Mesothelial cell of epicardium (in vitro differentiated cells): ENCODE data around the gene HBZ. TPM values are rescaled to one million over a fixed set of nuclear protein-coding genes. Genes with fewer than 3 reads are reported as not detected.
A peak's percentile ranks its signal among the peaks of the same experiment; 100 is the strongest.

ENCODE experiments used
- DNase-seq, 2 experiments: peaks; one replicate each; pipeline ENCODE4 v3.0.0; 2021; ENCODE audit warnings: low spot score in 2 of 2; ENCODE audit not compliant: unreplicated experiment in 2 of 2
- H3K27ac Mint-ChIP-seq: 2 replicates; pipeline ENCODE4 v1.8.0; 2021; ENCODE audit warnings: mixed read lengths
- H3K27me3 Mint-ChIP-seq: 2 replicates; pipeline ENCODE4 v1.8.0; 2021; ENCODE audit warnings: low read depth, mixed read lengths
- H3K36me3 Mint-ChIP-seq: 2 replicates; pipeline ENCODE4 v1.8.0; 2021; ENCODE audit warnings: mixed read lengths
- H3K4me1 Mint-ChIP-seq: 2 replicates; pipeline ENCODE4 v1.8.0; 2021; ENCODE audit warnings: mixed read lengths
- H3K4me3 Mint-ChIP-seq: 2 replicates; pipeline ENCODE4 v1.8.0; 2021; ENCODE audit warnings: mild to moderate bottlenecking, moderate library complexity, mixed read lengths
- H3K9me3 Mint-ChIP-seq: 2 replicates; pipeline ENCODE4 v1.8.0; 2021; ENCODE audit warnings: mixed read lengths
- CTCF ChIP-seq: fragments of 200-600 bp; sonication (generic); IDR thresholded peaks from one replicate; pipeline ENCODE4 v1.5.0; 2021; ENCODE audit warnings: antibody characterized with exemption; ENCODE audit not compliant: unreplicated experiment
- total RNA-seq: library from RNA; stranded (reverse); gene quantifications from 3 replicates; pipeline ENCODE4 v1.2.1, GENCODE V29; 2021

The HBZ gene
- total RNA-seq, 1 donor from 2014 or later = not detected

- H3K4me3 Mint-ChIP-seq = no peak overlapping the region
Observed at GRCh38 chr16:112153-112840, 40.1 kb upstream of the HBZ start.

GRCh38 chr16:114327-114726 lies 38.1 kb upstream of the HBZ start:
- peaks cover 25% of the 10 kb centered on the region for H3K36me3 Mint-ChIP-seq

More at GRCh38 chr16:112153-112840, 40.1 kb upstream of the HBZ start:
- Mint-ChIP-seq H3K4me1 (no peaks in the 10 kb centered on the region), H3K27me3 (no peaks in the 10 kb centered on the region), H3K36me3 (peaks cover 27% of the 10 kb centered on the region), H3K27ac (no peak overlapping the region), H3K9me3 (no peaks in the 10 kb centered on the region)
- no peak for DNase-seq
- no peak for TF ChIP-seq CTCF

GRCh38 chr16:116015-116414 lies 36.4 kb upstream of the HBZ start:
- Mint-ChIP-seq H3K36me3 (peaks cover 20% of the 10 kb centered on the region), H3K4me3 (no peak overlapping the region), H3K27me3 (no peaks in the 10 kb centered on the region), H3K4me1 (no peaks in the 10 kb centered on the region), H3K9me3 (no peaks in the 10 kb centered on the region), H3K27ac (no peak overlapping the region)
- no peak for DNase-seq
- TF ChIP-seq CTCF = no peak

More at GRCh38 chr16:114327-114726, 38.1 kb upstream of the HBZ start:
- no peak overlapping the region for H3K4me3 Mint-ChIP-seq
- H3K9me3 Mint-ChIP-seq = no peaks in the 10 kb centered on the region
- H3K27me3 Mint-ChIP-seq = no peaks in the 10 kb centered on the region
- no peaks in the 10 kb centered on the region for H3K4me1 Mint-ChIP-seq
- no peak overlapping the region for H3K27ac Mint-ChIP-seq
- DNase-seq = no peak
- TF ChIP-seq CTCF = no peak

GRCh38 chr16:117379-118365 lies 34.8 kb upstream of the HBZ start:
- Mint-ChIP-seq H3K4me1 (no peaks in the 10 kb centered on the region), H3K36me3 (peaks cover 9% of the 10 kb centered on the region), H3K4me3 (no peak overlapping the region), H3K9me3 (no peaks in the 10 kb centered on the region), H3K27me3 (no peaks in the 10 kb centered on the region), H3K27ac (no peak overlapping the region)
- TF ChIP-seq CTCF = peak; percentile 88
- DNase-seq = peak; percentile 51 to 73

- no peaks in the 10 kb centered on the region for H3K9me3 Mint-ChIP-seq
- H3K27me3 Mint-ChIP-seq = no peaks in the 10 kb centered on the region
- DNase-seq = no peak
- no peak for TF ChIP-seq CTCF
- H3K4me3 Mint-ChIP-seq = no peak overlapping the region
- peaks cover 11% of the 10 kb centered on the region for H3K36me3 Mint-ChIP-seq
- no peaks in the 10 kb centered on the region for H3K4me1 Mint-ChIP-seq
- no peak overlapping the region for H3K27ac Mint-ChIP-seq
Observed at GRCh38 chr16:118857-119256, 33.6 kb upstream of the HBZ start.
